NT2/D1 (cell line): ENCODE results near the gene CMBL.

Experiments
- SUZ12 ChIP-seq: IDR thresholded peaks from 2 replicates; pipeline ENCODE4 v1.6.1; 2011; ENCODE audit not compliant: insufficient read length, insufficient read depth; ENCODE audit errors: extremely low read depth
- YY1 ChIP-seq: IDR thresholded peaks from 2 replicates; pipeline ENCODE4 v1.6.1; 2011; ENCODE audit not compliant: insufficient read length, insufficient read depth

- no peak for TF ChIP-seq YY1
- no peak for TF ChIP-seq SUZ12
These were observed 47.8 kb downstream of the CMBL start for GRCh38 chr5:10259899-10260298.
